WTC11 (cell line): Measurements from ENCODE around the gene SLC7A5.

ENCODE experiments used
- CTCF ChIP-seq: fragments of 200-600 bp; IDR thresholded peaks from 2 replicates; pipeline ENCODE4 v1.8.0; 2022; ENCODE audit warnings: antibody characterized with exemption
- E2F5 ChIP-seq: sonication (generic); formaldehyde crosslinking; IDR thresholded peaks from 2 replicates; pipeline ENCODE4 v1.8.1; 2022; ENCODE audit warnings: mild to moderate bottlenecking, moderate library complexity, missing genetic modification reagents
- ELF4 ChIP-seq: sonication (generic); formaldehyde crosslinking; IDR thresholded peaks from 2 replicates; pipeline ENCODE4 v1.8.1; 2022; ENCODE audit warnings: low read depth, mild to moderate bottlenecking, moderate library complexity, missing genetic modification reagents
- ESRRA ChIP-seq: sonication (generic); formaldehyde crosslinking; IDR thresholded peaks from 2 replicates; pipeline ENCODE4 v1.8.1; 2022; ENCODE audit warnings: mild to moderate bottlenecking, missing genetic modification reagents, borderline replicate concordance
- FOXJ3 ChIP-seq: sonication (generic); formaldehyde crosslinking; IDR thresholded peaks from 2 replicates; pipeline ENCODE4 v1.9.0; 2021; ENCODE audit warnings: missing genetic modification reagents, mild to moderate bottlenecking, borderline replicate concordance
- GABPB1 ChIP-seq: sonication (generic); formaldehyde crosslinking; IDR thresholded peaks from 2 replicates; pipeline ENCODE4 v1.8.1; 2023; ENCODE audit warnings: mild to moderate bottlenecking, missing genetic modification reagents
- NR2C2 ChIP-seq: sonication (generic); formaldehyde crosslinking; IDR thresholded peaks from 2 replicates; pipeline ENCODE4 v1.8.0; 2022; ENCODE audit warnings: mild to moderate bottlenecking, missing genetic modification reagents
- PRDM15 ChIP-seq: sonication (generic); formaldehyde crosslinking; IDR thresholded peaks from 2 replicates; pipeline ENCODE4 v1.8.0; 2022; ENCODE audit warnings: missing genetic modification reagents
- RELA ChIP-seq: sonication (generic); formaldehyde crosslinking; IDR thresholded peaks from 2 replicates; pipeline ENCODE4 v1.8.1; 2022; ENCODE audit warnings: missing genetic modification reagents, mild to moderate bottlenecking, borderline replicate concordance
- SP1 ChIP-seq: sonication (generic); formaldehyde crosslinking; conservative IDR thresholded peaks from 2 replicates; pipeline ENCODE4 v1.8.1; 2022; ENCODE audit warnings: missing genetic modification reagents
- USF2 ChIP-seq: sonication (generic); formaldehyde crosslinking; IDR thresholded peaks from 2 replicates; pipeline ENCODE4 v1.8.1; 2023; ENCODE audit warnings: mild to moderate bottlenecking, missing genetic modification reagents, moderate library complexity
- ZBTB21 ChIP-seq: sonication (generic); formaldehyde crosslinking; IDR thresholded peaks from 2 replicates; pipeline ENCODE4 v1.8.1; 2023; ENCODE audit warnings: mild to moderate bottlenecking, missing genetic modification reagents, borderline replicate concordance
- ZNF512 ChIP-seq: sonication (generic); formaldehyde crosslinking; IDR thresholded peaks from 2 replicates; pipeline ENCODE4 v1.8.1; 2022; ENCODE audit warnings: missing genetic modification reagents, borderline replicate concordance

GRCh38 chr16:87782033-87782432 lies 87.3 kb downstream of the SLC7A5 start:
- no peak for TF ChIP-seq ZNF512 (CRISPR knock-in tag)
- TF ChIP-seq CTCF = no peak
- no peak for TF ChIP-seq ELF4 (CRISPR knock-in tag)
- no peak for TF ChIP-seq FOXJ3 (CRISPR knock-in tag)
- no peak for TF ChIP-seq E2F5 (CRISPR knock-in tag)
- TF ChIP-seq USF2 (CRISPR knock-in tag) = no peak
- no peak for TF ChIP-seq PRDM15 (CRISPR knock-in tag)
- no peak for TF ChIP-seq NR2C2 (CRISPR knock-in tag)
- TF ChIP-seq ZBTB21 = no peak
- TF ChIP-seq SP1 (CRISPR knock-in tag) = no peak
- TF ChIP-seq ESRRA (CRISPR knock-in tag) = no peak
- TF ChIP-seq RELA = no peak
- TF ChIP-seq GABPB1 (CRISPR knock-in tag) = no peak
